Ishikawa (cell line): Measurements from ENCODE around the gene TOMM40.

Experiments
- CREB1 ChIP-seq: IDR thresholded peaks from 2 replicates; pipeline ENCODE4 v1.6.1; 2012; ENCODE audit warnings: low read depth
- EGR1 ChIP-seq: IDR thresholded peaks from 2 replicates; pipeline ENCODE4 v1.6.1; 2012
- EP300 ChIP-seq: IDR thresholded peaks from 2 replicates; pipeline ENCODE4 v1.6.1; 2012; ENCODE audit warnings: borderline replicate concordance
- FOXM1 ChIP-seq: IDR thresholded peaks from 2 replicates; pipeline ENCODE4 v1.6.1; 2012; ENCODE audit warnings: low read depth, borderline replicate concordance
- MAX ChIP-seq: IDR thresholded peaks from 2 replicates; pipeline ENCODE4 v1.6.1; 2012
- RAD21 ChIP-seq: IDR thresholded peaks from 2 replicates; pipeline ENCODE4 v1.6.1; 2012; ENCODE audit warnings: low read depth
- TCF12 ChIP-seq: IDR thresholded peaks from 2 replicates; pipeline ENCODE4 v1.6.1; 2012; ENCODE audit warnings: low read depth
- YY1 ChIP-seq: IDR thresholded peaks from 2 replicates; pipeline ENCODE4 v1.6.1; 2012; ENCODE audit warnings: low read depth
- ZBTB7A ChIP-seq: IDR thresholded peaks from 2 replicates; pipeline ENCODE4 v1.6.1; 2012; ENCODE audit warnings: low read depth
- TF ChIP-seq, protein P1 (sequence below): IDR thresholded peaks from 2 replicates; pipeline ENCODE4 v1.6.1; 2012

DNA sequence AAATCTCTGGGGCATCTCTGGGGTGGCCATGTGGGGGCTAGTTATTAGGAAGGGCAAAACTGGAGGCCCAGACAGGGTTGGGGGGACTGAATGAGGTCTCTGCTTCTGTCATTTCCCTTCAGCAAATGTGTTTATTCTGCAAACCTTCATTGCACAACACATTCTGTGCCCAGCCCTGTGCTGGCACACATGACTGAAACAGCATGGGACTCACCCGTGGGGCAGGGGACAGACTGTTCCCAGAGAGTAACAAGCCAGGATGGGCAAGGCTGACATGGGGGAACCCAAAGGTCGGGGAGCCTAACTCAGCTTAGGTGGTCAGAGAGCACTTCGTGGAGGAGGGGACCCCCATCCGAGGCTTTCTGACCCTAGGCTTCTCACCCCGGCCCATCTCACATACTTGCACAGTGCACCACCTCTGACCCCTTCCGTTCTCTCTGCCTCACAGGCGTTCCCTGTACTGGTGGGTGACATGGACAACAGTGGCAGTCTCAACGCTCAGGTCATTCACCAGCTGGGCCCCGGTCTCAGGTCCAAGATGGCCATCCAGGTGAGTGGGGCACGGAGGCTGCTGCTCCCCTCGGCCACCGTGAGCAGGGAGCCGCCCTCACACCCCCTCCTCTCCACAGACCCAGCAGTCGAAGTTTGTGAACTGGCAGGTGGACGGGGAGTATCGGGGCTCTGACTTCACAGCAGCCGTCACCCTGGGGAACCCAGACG lies 2.4 kb downstream of the TOMM40 start:
- TF ChIP-seq EP300 (no peak), YY1 (no peak), RAD21 (no peak), EGR1 (no peak), CREB1 (no peak), MAX (no peak), FOXM1 (no peak), ZBTB7A (no peak), TCF12 (no peak)
- TF ChIP-seq, protein P1, sequence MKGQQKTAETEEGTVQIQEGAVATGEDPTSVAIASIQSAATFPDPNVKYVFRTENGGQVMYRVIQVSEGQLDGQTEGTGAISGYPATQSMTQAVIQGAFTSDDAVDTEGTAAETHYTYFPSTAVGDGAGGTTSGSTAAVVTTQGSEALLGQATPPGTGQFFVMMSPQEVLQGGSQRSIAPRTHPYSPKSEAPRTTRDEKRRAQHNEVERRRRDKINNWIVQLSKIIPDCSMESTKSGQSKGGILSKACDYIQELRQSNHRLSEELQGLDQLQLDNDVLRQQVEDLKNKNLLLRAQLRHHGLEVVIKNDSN, result no peak
